GM19397 (cell line): ENCODE results near the gene OSBPL2.

Experiments
- ATAC-seq: cut with Tn5 transposase; IDR thresholded peaks from one replicate; pipeline ENCODE4 v1.9.1; 2021; ENCODE audit warnings: mild to moderate bottlenecking, moderate library complexity; ENCODE audit not compliant: unreplicated experiment

OSBPL2 gene

GRCh38 chr20:62219992-62220665 lies 18.2 kb upstream of the OSBPL2 start, which contains the start of gene HRH3:
Gene HRH3, minus strand, starts transcription at chr20:62220278. Its CDS starts 308 bp downstream, at chr20:62219970.
- no peak for ATAC-seq

DNA sequence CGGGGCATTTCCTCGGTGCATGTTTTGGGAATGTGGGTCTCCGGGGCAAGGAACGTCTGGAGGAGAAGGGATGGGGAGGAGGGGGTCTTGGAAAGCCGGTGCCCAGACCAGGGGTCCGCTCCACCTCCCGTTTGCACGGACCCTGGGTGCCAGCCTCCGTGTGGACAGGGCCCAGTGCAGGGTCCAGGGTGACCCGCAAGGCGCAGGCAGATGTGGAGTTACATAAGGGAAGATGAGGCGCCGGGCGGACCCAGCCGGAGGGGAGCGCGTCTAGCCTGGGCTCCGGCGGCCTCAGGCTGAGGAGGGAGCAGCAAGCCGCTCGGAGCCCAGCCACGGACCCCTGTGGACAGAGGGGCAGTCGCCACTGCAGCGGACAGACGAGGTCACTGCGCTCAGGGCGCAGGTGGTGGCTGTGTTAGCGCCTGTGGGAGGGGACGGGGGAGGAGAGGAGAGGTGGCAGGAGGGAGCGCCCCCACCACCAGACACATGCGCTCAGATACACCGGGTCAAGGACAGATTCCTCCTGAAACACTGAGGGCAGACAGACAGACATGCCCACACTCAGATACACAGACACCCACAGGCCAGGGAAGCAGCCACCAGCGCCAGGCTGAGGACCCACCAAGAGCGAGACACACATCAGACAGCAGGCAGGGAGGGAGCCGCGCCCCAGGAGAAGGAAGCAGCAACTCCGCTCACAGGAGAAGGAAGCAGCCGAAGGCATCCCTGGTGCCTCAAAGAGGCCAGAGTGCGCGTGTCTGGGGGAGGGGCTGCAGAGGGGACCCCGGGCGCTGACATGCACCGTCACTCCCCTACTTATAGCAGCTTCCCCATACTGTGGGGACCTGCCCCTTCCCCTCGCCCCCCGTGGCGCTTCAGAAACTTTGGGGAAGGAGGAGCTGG lies 17.4 kb upstream of the OSBPL2 start:
- ATAC-seq: no peak

GRCh38 chr20:62222266-62222850 lies 16.0 kb upstream of the OSBPL2 start:
- ATAC-seq: no peak

DNA sequence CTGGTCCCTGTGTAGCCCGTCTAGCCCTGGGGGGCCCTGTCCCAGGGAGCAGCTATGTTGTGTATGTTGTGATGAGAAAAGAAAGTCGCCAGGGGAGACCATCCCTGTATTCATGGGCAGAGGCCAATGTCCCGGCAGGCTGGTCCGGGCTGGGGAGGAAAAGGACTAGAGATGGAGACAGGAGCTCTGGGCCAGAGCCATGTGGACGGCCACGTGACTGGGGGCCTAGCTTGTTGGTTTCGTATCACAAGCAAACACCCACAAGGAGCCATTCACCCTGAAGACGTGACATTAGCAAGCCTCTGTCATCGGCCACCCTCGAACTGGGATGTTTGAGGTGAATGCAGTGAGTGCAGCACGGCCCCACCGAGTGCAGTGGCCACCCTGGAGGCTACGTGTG lies 15.3 kb upstream of the OSBPL2 start:
- ATAC-seq: no peak

DNA sequence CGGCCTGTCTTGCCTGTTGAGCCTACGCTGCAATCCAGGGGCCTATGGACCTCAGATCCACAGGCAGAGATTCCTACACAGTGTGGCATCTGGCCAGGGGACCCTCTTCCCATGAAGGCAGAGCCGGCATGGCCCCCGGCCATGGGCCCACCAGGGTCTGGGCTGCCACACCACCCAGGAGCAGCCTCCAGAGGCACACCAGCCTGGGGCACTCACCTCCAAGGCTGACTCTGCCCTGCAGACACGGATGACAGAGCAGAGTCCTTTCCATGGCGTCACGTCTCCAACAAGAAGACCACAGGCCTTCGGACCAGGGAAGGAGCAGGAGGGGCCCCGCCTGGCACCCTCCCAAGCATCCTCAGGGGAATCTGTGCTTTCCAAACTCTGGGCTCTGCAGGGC lies 14.8 kb upstream of the OSBPL2 start:
- no peak for ATAC-seq

GRCh38 chr20:62224113-62224855 lies 14.0 kb upstream of the OSBPL2 start:
- no peak for ATAC-seq

GRCh38 chr20:62225026-62225425 lies 13.3 kb upstream of the OSBPL2 start:
- no peak for ATAC-seq

DNA sequence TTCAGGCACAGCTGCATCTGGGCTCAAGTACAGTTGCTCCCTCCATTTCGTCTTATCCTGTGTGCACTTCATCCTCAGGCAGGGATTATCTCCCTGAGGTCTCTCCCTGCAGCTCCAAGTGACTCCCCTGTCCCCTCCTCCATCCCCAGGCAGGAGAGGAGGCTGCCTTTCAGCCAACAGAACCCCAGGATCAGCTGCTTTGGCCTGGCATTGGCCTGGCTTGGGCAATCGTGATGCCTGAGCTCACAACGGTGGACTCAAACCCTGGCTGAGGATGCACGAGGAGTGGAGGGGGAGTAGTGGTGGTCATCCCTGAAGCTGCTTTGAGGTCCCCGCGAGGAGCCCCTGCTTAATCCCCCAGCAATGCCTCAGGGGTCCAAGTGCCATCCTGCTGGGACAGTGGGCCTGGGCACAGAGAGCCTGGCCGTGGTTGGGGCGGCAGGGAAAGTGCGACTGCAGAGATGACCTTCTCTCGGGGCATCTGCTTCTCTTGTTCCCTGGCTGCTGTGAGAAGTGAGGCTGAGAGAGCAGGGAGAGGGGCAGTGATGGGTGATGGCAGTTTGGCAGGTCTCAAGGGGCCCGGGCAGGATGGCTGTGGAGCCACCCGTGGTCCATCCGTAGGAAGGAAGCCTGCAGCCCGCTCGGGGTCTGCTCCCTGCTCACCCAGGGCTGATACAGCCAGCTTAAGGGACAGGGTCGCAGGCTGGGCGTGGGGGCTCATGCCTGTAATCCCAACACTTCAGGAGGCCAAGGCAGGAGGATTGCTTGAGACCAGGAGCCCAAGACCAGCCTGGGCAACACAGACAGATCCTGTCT lies 12.3 kb upstream of the OSBPL2 start:
- no peak for ATAC-seq

GRCh38 chr20:62226707-62227590 lies 11.4 kb upstream of the OSBPL2 start:
- no peak for ATAC-seq

DNA sequence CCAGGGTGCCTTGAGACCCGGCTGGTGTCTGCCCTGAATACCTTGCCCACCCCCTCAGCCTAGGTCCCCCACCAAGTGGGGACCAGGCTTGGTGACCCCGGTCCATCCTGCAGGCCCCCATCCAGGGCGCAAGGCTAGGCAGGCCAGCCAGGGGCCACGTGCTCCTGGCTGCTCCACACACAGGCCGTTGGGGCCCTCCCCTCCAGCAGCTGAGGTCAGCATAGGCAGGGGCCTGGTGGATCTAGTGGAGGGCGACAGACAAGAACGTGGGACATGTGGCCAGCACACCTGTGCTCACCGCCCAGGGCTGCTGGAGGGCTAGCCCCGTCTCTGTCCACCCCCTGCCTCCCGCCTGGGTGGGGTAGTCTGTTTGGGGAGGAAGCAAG lies 10.7 kb upstream of the OSBPL2 start:
- ATAC-seq: no peak

- no peak for ATAC-seq
Observed at GRCh38 chr20:62227977-62228958, 10.1 kb upstream of the OSBPL2 start.

DNA sequence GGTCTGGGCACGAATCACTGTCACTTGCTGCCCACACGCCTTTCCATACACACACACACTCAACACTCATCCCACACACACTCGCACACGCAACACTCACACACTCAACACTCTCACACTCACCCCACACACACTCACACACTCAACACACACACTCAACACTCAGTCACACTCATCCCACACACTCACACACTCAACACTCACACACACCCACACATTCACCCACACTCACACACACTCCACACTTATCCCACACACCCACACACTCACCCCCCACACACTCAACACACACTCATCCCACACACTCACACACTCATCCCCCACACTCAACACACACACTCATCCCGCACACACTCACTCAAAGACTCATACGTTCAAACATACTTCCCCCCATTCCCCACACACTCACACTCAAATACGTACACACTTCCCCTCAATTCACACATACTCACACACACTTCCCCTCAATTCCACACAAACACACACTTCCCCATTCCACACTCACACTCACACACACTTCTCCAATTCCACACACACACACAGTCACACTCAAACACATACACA lies 9.3 kb upstream of the OSBPL2 start:
- ATAC-seq: no peak

DNA sequence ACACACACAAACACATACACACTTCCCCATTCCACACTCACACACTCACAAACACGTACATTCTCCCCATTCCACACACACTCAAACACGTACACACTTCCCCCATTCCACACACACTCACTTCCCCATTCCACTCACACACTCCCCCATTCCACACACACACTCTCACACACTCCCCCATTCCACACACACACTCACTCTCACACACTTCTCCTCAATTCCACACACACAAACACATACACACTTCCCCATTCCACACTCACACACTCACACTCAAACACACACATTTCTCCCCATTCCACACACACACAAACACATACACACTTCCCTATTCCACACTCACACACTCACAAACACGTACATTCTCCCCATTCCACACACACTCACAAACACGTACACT lies 8.7 kb upstream of the OSBPL2 start:
- ATAC-seq: no peak

DNA sequence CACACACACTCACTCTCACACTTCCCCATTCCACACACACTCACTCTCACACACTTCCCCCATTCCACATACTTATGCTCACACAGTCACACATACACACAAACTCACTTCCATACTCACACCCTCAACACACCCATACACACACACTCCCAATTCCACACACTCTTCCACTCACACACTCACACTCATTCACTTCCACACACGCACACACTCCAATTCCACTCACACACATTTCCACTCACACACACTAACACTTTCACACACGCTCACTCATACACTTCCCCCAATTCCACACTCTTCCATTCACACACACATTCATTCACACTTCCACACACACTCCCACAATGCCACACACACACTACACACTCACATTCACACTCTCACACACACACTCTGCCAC lies 8.0 kb upstream of the OSBPL2 start:
- no peak for ATAC-seq

- ATAC-seq: no peak
Observed at GRCh38 chr20:62230696-62231095, 7.6 kb upstream of the OSBPL2 start.

- no peak for ATAC-seq
Observed at GRCh38 chr20:62231292-62231691, 7.0 kb upstream of the OSBPL2 start.

DNA sequence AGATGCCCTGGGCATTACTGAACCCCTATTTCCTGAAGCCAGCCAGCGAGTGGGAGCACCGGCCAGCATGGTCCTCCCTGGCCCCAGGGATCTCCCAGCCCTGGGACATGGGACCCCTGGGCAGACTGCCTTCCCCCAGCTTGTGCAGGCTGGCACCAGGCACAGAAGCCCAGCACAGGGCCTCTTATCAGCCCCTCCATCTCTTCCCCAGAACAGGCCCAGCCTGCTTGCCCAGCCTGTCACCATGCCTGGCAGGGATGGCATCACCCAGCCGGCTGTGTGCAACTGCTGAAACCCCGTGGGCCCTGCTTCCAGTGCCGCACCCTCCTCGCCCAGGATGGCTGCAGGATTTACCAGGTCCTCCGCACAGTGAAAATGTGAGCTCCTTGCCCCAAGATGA lies 6.1 kb upstream of the OSBPL2 start:
- ATAC-seq: no peak
